ENCODE data around the gene CSH1. TPM values are rescaled to one million over a fixed set of nuclear protein-coding genes. Genes with fewer than 3 reads are reported as not detected.

Gene CSH1
- total and polyA plus RNA-seq, 4 donors: not detected

- no peak overlapping the region for H3K9ac ChIP-seq (ENCODE audit: insufficient read depth in 1 of 2, low read length in 2 of 2)
- no peak for DNase-seq
- no peaks in the 10 kb centered on the region for H3K9me3 ChIP-seq (ENCODE audit: control insufficient read depth in 4 of 4, insufficient read depth in 3 of 4, low read length in 3 of 4)
Observed at GRCh38 chr17:63943745-63944144, 47.4 kb upstream of the CSH1 start.

GRCh38 chr17:63942309-63942985, 46.1 kb upstream of the CSH1 start:
- no peak for ATAC-seq (ENCODE audit: insufficient read depth, low FRiP score)

More at GRCh38 chr17:63943745-63944144, 47.4 kb upstream of the CSH1 start:
- H3K27ac ChIP-seq (ENCODE audit: low read depth in 1 of 2, low read length in 1 of 2): no peak overlapping the region
- H3K27me3 ChIP-seq (ENCODE audit: control insufficient read depth in 3 of 3, insufficient read depth in 3 of 3, low read length in 2 of 3): no peaks in the 10 kb centered on the region
- no peak for TF ChIP-seq CTCF (IDR thresholded peaks at IDR 0.05; ENCODE audit: control extremely low read depth, extremely low read depth)
- no peaks in the 10 kb centered on the region for H3K36me3 ChIP-seq (ENCODE audit: control insufficient read depth in 4 of 4, insufficient read depth in 4 of 4, low read length in 4 of 4)
- H3K4me1 ChIP-seq (ENCODE audit: control insufficient read depth in 5 of 5, insufficient read depth in 5 of 5, low read length in 5 of 5): peaks cover 0 to 4% (median 0%) of the 10 kb centered on the region in 5 donors
- no peak overlapping the region for H3K4me3 ChIP-seq
- 83 to 84% methylated on average over 9 of the region's 9 CpGs for WGBS, 2 donors
- ATAC-seq (ENCODE audit: insufficient read depth, low FRiP score): no peak

GRCh38 chr17:63941751-63942150, 45.4 kb upstream of the CSH1 start:
- H3K4me1 ChIP-seq (ENCODE audit: control insufficient read depth in 5 of 5, insufficient read depth in 5 of 5, low read length in 5 of 5): peaks cover 0 to 4% (median 0%) of the 10 kb centered on the region in 5 donors
- H3K27ac ChIP-seq (ENCODE audit: low read depth in 1 of 2, low read length in 1 of 2): no peak overlapping the region
- no peak overlapping the region for H3K9ac ChIP-seq (ENCODE audit: insufficient read depth in 1 of 2, low read length in 2 of 2)
- H3K9me3 ChIP-seq (ENCODE audit: control insufficient read depth in 4 of 4, insufficient read depth in 3 of 4, low read length in 3 of 4): no peaks in the 10 kb centered on the region
- ATAC-seq (ENCODE audit: insufficient read depth, low FRiP score): no peak
- H3K36me3 ChIP-seq (ENCODE audit: control insufficient read depth in 4 of 4, insufficient read depth in 4 of 4, low read length in 4 of 4): no peaks in the 10 kb centered on the region
- WGBS, 2 donors: 94 to 98% methylated on average over 23 of the region's 23 CpGs
- DNase-seq: no peak
- H3K4me3 ChIP-seq: no peak overlapping the region
- no peaks in the 10 kb centered on the region for H3K27me3 ChIP-seq (ENCODE audit: control insufficient read depth in 3 of 3, insufficient read depth in 3 of 3, low read length in 2 of 3)
- no peak for TF ChIP-seq CTCF (IDR thresholded peaks at IDR 0.05; ENCODE audit: control extremely low read depth, extremely low read depth)

More at GRCh38 chr17:63942309-63942985, 46.1 kb upstream of the CSH1 start:
- TF ChIP-seq CTCF (IDR thresholded peaks at IDR 0.05; ENCODE audit: control extremely low read depth, extremely low read depth): no peak
- Histone ChIP-seq H3K9ac (ENCODE audit: insufficient read depth in 1 of 2, low read length in 2 of 2) (no peak overlapping the region), H3K36me3 (ENCODE audit: control insufficient read depth in 4 of 4, insufficient read depth in 4 of 4, low read length in 4 of 4) (no peaks in the 10 kb centered on the region), H3K27ac (ENCODE audit: low read depth in 1 of 2, low read length in 1 of 2) (no peak overlapping the region), H3K9me3 (ENCODE audit: control insufficient read depth in 4 of 4, insufficient read depth in 3 of 4, low read length in 3 of 4) (no peaks in the 10 kb centered on the region), H3K27me3 (ENCODE audit: control insufficient read depth in 3 of 3, insufficient read depth in 3 of 3, low read length in 2 of 3) (no peaks in the 10 kb centered on the region), H3K4me1 (ENCODE audit: control insufficient read depth in 5 of 5, insufficient read depth in 5 of 5, low read length in 5 of 5) (peaks cover 0 to 4% (median 0%) of the 10 kb centered on the region in 5 donors), H3K4me3 (no peak overlapping the region)
- no peak for DNase-seq
- WGBS, 2 donors: 95 to 97% methylated on average over 21 of the region's 21 CpGs
